WI38 (cell line): ENCODE results near the gene HTR1D.

Experiments
- H3K4me3 ChIP-seq: 2 replicates; pipeline ENCODE4 v1.5.1; 2011; ENCODE audit warnings: low read depth, mild to moderate bottlenecking, control low read depth, low read length
- TF ChIP-seq, protein P1 (sequence below): IDR thresholded peaks from 2 replicates; pipeline ENCODE4 v1.5.1; 2012; ENCODE audit warnings: low read depth, mild to moderate bottlenecking, control low read depth, low read length

The HTR1D gene

GRCh38 chr1:23202263-23202749 is 15.0 kb downstream of the HTR1D start:
- no peak overlapping the region for H3K4me3 ChIP-seq
- TF ChIP-seq, protein P1, sequence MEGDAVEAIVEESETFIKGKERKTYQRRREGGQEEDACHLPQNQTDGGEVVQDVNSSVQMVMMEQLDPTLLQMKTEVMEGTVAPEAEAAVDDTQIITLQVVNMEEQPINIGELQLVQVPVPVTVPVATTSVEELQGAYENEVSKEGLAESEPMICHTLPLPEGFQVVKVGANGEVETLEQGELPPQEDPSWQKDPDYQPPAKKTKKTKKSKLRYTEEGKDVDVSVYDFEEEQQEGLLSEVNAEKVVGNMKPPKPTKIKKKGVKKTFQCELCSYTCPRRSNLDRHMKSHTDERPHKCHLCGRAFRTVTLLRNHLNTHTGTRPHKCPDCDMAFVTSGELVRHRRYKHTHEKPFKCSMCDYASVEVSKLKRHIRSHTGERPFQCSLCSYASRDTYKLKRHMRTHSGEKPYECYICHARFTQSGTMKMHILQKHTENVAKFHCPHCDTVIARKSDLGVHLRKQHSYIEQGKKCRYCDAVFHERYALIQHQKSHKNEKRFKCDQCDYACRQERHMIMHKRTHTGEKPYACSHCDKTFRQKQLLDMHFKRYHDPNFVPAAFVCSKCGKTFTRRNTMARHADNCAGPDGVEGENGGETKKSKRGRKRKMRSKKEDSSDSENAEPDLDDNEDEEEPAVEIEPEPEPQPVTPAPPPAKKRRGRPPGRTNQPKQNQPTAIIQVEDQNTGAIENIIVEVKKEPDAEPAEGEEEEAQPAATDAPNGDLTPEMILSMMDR: no peak

DNA sequence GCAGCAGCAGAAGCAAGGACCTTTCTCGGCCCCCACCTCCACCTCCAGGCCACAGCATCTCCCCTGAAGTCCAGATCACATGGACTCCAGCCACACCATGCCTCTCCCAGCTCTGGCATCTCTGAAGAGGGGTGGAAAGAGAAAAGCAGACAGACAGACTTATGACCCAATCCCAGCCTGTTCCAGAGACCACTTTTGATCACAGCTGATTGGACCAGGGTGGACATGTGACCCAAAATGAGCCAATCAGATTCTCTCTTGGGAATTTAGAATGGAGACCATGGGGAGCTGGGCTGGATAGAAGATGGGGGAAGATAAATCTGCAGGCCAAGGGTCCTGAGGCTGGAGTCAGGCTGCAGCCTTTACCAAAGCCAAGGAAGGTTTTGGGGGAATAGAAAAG is 16.4 kb downstream of the HTR1D start:
- TF ChIP-seq, protein P1: no peak
- no peak overlapping the region for H3K4me3 ChIP-seq

DNA sequence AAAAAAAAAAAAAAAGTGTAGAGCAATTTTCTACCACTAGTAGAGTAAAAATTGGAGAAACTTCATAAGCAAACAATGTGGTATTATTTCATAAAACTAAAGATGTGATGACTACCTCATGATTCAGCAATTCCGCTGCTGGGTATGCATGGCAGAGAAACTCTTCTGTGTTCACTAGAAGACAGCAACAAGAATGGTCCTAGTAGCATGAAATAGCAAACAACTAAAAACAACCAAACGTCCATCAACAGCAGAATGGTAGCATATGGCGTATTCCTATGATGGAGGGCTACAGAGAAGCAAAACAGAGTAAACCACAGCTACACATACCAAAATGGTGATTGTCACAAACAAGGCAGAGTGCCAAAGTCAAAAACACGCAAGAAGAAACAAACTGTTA is 18.9 kb downstream of the HTR1D start:
- H3K4me3 ChIP-seq: no peak overlapping the region
- TF ChIP-seq, protein P1: no peak

- TF ChIP-seq, protein P1: no peak
- H3K4me3 ChIP-seq: no peak overlapping the region
These were observed 20.5 kb downstream of the HTR1D start for GRCh38 chr1:23196627-23197328.

GRCh38 chr1:23194119-23194984 is 22.9 kb downstream of the HTR1D start:
- TF ChIP-seq, protein P1: no peak
- H3K4me3 ChIP-seq: peak overlapping the region; percentile 23; the same call in 1 of the 2 replicates

DNA sequence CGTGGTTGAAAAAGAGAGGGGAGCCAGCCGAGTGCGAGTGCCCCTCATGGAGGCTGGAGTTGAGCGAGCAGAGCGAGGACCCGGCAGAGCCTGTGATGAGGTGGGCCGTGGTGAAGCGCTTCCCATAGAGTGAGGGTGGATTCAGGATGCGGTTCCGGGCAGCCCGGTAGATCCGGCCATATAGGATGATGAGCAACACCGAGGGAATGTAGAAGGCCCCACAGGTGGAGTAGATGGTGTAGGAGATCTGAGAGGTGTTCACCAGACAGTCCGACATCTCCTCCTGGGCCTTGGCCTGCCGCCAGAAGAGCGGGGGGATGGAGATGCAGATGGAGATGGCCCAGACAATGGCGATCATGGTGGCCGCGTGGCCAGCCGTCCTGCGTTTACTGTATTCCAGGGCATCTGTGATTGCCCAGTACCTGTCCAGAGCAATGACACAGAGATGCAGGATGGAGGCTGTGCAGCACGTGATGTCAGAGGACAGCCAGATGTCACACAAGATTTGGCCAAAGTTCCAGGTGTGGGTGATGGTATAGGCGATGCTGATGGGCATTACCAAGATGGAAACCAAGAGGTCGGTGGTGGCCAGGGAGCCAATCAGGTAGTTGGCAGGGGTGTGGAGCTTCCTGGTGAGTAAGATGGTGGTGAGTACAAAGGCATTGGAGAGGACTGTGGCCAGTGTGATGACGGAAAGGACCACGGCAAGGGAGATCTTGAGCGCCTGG is 23.7 kb downstream of the HTR1D start:
- TF ChIP-seq, protein P1: no peak
- H3K4me3 ChIP-seq: no peak overlapping the region
